ENCODE results near the gene UBE2V1.

DNA sequence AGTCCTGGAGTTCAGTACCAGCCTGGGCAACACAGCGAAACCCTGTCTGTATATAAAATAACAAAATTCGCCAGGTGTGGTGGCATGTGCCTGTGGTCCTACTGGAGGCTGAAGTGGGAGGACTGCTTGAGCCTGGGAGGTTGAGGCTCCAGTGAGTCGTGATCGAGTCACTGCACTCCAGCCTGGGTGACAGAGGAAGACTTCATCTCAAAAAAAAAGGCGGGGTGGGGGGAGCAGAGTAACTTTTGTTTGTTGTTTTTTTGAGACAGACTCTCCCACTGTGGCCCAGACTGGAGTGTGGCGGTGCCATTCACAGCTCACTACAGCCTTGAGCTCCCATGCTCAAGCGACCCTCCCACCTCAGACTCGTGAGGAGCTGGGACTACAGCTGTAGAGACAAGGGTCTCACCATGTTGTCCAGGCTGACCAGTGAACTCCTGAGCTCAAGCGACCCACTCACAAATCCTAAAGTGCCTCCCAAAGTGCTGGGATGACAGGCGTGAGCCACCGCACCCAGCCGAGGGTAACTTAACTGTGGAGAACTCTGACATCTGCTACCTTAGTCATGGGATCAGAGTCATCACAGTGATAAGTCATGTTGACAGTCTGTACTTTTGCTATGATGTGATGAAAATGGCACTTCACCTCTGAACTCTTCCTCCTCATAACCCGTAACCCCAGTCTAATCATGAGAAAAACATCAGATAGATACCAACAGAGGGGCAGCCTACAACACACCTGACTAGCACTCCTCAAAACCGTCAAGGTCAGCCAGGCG lies 24.1 kb upstream of the UBE2V1 start:
- TF ChIP-seq BHLHE40 (IDR thresholded peaks at IDR 0.05; ENCODE audit: borderline replicate concordance) (no peak), NFRKB (IDR thresholded peaks at IDR 0.05) (no peak), ELF4 (IDR thresholded peaks at IDR 0.05) (no peak), FOXA1 (IDR thresholded peaks at IDR 0.05) (no peak), FOXK2 (IDR thresholded peaks at IDR 0.05) (no peak), SUZ12 (IDR thresholded peaks at IDR 0.05) (no peak), SP1 (IDR thresholded peaks at IDR 0.05) (no peak), CTBP1 (IDR thresholded peaks at IDR 0.05; ENCODE audit: borderline replicate concordance) (no peak), TARDBP (IDR thresholded peaks at IDR 0.05) (no peak), ZNF384 (IDR thresholded peaks at IDR 0.05) (no peak)
- TF ChIP-seq, protein P1, sequence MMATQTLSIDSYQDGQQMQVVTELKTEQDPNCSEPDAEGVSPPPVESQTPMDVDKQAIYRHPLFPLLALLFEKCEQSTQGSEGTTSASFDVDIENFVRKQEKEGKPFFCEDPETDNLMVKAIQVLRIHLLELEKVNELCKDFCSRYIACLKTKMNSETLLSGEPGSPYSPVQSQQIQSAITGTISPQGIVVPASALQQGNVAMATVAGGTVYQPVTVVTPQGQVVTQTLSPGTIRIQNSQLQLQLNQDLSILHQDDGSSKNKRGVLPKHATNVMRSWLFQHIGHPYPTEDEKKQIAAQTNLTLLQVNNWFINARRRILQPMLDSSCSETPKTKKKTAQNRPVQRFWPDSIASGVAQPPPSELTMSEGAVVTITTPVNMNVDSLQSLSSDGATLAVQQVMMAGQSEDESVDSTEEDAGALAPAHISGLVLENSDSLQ (IDR thresholded peaks at IDR 0.05), result no peak
